ENCODE measurements around the gene SPRY4. TPM values are rescaled to one million over a fixed set of nuclear protein-coding genes. Genes with fewer than 3 reads are reported as not detected.

The SPRY4 gene
- total RNA-seq, 6 donors from 2014 or later: 30.4 to 81.2 (median 43.3) TPM

DNA sequence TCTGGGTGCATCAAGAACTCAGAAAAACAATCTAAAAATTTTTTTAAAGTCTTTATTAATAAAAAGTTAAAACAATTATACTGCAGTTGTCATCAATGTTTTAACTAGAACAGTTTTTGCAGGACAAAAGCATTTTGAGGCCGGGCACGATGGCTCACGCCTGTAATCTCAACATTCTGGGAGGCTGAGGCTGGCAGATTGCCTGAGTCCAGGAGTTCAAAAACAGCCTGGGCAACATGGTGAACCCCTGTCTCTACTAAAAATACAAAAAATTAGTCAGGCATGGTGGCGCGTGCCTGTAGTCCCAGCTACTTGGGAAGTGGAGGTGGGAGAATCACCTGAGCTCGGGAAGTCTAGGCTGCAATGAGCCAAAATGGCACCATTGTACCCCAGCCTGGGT, 5.2 kb upstream of the SPRY4 start:
- WGBS, 2 donors: 93 to 96% methylated on average over 6 of the region's 6 CpGs
- H3K4me3 ChIP-seq: no peak overlapping the region
- DNase-seq (no peak), ATAC-seq (ENCODE audit: low FRiP score in 2 of 2) (no peak)
- H3K4me1 ChIP-seq: peaks cover 7 to 29% (median 18%) of the 10 kb centered on the region in 4 donors
- no peaks in the 10 kb centered on the region for H3K36me3 ChIP-seq
- no peak for TF ChIP-seq POLR2AphosphoS5 (IDR thresholded peaks at IDR 0.05)
- no peak for TF ChIP-seq EP300 (IDR thresholded peaks at IDR 0.05)
- no peak for TF ChIP-seq POLR2A (IDR thresholded peaks at IDR 0.05)
- TF ChIP-seq, protein P1, sequence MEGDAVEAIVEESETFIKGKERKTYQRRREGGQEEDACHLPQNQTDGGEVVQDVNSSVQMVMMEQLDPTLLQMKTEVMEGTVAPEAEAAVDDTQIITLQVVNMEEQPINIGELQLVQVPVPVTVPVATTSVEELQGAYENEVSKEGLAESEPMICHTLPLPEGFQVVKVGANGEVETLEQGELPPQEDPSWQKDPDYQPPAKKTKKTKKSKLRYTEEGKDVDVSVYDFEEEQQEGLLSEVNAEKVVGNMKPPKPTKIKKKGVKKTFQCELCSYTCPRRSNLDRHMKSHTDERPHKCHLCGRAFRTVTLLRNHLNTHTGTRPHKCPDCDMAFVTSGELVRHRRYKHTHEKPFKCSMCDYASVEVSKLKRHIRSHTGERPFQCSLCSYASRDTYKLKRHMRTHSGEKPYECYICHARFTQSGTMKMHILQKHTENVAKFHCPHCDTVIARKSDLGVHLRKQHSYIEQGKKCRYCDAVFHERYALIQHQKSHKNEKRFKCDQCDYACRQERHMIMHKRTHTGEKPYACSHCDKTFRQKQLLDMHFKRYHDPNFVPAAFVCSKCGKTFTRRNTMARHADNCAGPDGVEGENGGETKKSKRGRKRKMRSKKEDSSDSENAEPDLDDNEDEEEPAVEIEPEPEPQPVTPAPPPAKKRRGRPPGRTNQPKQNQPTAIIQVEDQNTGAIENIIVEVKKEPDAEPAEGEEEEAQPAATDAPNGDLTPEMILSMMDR (IDR thresholded peaks at IDR 0.05): no peak
- no peaks in the 10 kb centered on the region for H3K9me3 ChIP-seq
- H3K27ac ChIP-seq: no peak overlapping the region
- peaks cover 0 to 6% (median 0%) of the 10 kb centered on the region in 4 donors for H3K27me3 ChIP-seq

DNA sequence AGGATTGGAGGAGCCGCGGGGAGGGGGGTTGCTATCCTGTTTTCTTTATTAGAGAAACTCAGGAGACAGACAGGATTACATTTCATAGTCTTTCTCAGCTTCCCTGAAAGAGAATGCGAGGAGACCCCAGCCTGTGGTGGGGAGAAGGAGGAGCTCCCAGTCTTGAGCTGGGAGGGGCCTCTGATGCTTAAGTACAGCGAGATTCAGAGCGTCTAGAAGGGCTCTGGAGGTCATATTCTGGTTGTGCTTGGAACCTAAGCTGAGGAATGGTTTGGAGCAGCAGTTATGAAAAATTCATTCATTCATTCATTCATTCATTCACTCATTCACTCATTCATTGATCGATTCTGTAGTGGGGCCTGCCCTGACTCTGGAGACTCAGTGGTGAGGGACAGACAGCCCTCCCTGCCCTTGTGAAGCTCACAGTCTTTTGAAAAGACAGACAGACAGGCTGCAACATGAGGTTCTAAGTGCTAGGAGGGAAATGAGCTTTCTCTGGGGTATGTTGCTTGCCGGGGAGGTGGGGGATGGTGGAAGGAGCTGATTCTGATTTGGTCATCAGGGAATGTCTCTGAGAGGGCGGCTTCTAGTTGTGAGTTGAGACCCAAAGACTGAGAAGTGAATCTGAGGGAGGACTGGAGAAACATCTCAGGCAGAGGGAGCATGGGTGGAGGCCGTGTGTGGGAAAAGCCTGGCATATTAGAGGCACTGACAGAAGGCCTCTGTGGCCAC, 2.5 kb upstream of the SPRY4 start:
- Histone ChIP-seq H3K36me3 (no peaks in the 10 kb centered on the region), H3K4me3 (no peak overlapping the region), H3K27me3 (peaks cover 0 to 11% (median 0%) of the 10 kb centered on the region in 4 donors), H3K27ac (peak overlapping the region in 3 of 4 donors; percentile 92 to 95 (median 94)), H3K9me3 (no peaks in the 10 kb centered on the region), H3K4me1 (peaks cover 18 to 30% (median 24%) of the 10 kb centered on the region in 4 donors)
- 63 to 70% methylated on average over 9 of the region's 9 CpGs for WGBS, 2 donors
- no peak for ATAC-seq (ENCODE audit: low FRiP score in 2 of 2)
- no peak for DNase-seq
- TF ChIP-seq EP300 (IDR thresholded peaks at IDR 0.05) (no peak), POLR2AphosphoS5 (IDR thresholded peaks at IDR 0.05) (no peak), POLR2A (IDR thresholded peaks at IDR 0.05) (no peak)
- TF ChIP-seq, protein P1 (IDR thresholded peaks at IDR 0.05): no peak

DNA sequence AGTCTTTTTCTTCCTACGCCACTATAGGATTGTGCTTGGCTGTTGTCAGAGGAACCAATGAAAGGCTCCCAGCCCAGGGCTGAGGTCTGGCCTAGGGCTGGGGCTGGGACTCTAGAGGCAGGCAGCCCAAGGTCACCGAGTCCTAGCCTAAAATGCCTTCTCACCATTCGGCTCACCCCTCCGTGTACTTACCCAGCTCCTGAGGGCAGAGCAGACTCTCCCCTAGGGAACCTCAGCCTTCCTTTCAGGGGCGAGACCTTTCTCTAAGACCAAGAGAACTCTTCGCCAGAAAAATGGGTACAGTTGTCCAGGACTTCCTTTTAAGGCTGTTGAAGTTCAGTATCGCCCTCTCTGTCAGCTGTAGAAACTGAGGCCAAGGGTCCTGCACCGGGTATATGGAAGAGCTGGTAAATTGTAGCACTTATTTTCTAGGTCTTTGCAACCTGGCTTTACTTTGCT, 1.7 kb upstream of the SPRY4 start:
- no peak for DNase-seq
- WGBS, 2 donors: 63 to 72% methylated on average over 6 to 8 of the region's 8 CpGs
- Histone ChIP-seq H3K36me3 (no peaks in the 10 kb centered on the region), H3K27ac (peak overlapping the region; percentile 92 to 95 (median 94)), H3K27me3 (peaks cover 0 to 11% (median 0%) of the 10 kb centered on the region in 4 donors), H3K4me3 (peak overlapping the region in 3 of 4 donors; percentile 69 to 81 (median 81)), H3K4me1 (peaks cover 21 to 38% (median 29%) of the 10 kb centered on the region in 4 donors), H3K9me3 (no peaks in the 10 kb centered on the region)
- TF ChIP-seq EP300 (IDR thresholded peaks at IDR 0.05) (no peak), POLR2AphosphoS5 (IDR thresholded peaks at IDR 0.05) (no peak), POLR2A (IDR thresholded peaks at IDR 0.05) (no peak)
- TF ChIP-seq, protein P1 (IDR thresholded peaks at IDR 0.05): no peak
- no peak for ATAC-seq (ENCODE audit: low FRiP score in 2 of 2)

DNA sequence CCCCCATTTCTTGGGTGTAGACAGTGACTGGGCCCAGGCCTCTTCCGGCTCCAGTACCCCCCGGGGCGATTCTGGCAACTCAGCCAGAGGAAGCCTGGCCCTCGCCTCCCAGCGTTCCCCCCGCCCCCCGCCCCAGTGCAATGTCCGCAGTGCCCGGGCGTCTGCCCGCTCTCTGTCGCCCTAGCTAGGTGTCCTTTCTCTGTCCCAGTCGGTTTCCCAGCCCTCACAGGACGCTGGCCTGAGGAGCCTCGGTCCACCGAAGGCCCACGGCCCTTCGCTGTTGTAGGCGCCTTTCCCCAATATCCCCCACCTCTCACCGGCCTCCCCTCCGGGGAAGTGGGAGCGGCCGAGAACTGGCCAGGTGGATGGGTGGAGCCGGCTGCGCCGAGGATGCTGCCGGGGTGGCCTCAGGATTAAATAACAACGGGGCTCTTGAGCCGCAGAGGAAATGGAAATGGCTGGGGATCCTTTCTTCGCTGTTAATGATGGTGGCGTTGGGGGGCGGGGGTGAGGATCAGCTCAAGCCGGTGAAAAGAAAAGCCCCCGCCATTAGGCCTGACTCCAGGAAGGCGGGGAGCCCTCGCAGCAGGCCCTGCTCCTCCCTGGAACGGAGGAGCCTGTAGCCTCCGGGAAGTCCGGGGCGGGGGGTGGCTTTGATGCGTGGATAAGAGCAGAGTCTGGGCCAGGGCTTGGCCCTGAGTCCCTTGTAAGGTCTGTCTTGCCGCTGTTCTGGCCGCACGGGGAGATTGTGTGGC, 1.1 kb upstream of the SPRY4 start:
- DNase-seq (peak; percentile 62 to 86), ATAC-seq (ENCODE audit: low FRiP score in 2 of 2) (peak; percentile 6 to 13)
- Histone ChIP-seq H3K27me3 (peaks cover 0 to 11% (median 0%) of the 10 kb centered on the region in 4 donors), H3K27ac (peak overlapping the region; percentile 92 to 95 (median 94)), H3K9me3 (no peaks in the 10 kb centered on the region), H3K4me1 (peaks cover 24 to 43% (median 32%) of the 10 kb centered on the region in 4 donors), H3K4me3 (peak overlapping the region; percentile 50 to 81 (median 75)), H3K36me3 (no peaks in the 10 kb centered on the region)
- TF ChIP-seq EP300 (IDR thresholded peaks at IDR 0.05): no peak
- TF ChIP-seq POLR2A (IDR thresholded peaks at IDR 0.05): peak in 1 of 4 donors; percentile 14
- TF ChIP-seq, protein P1 (IDR thresholded peaks at IDR 0.05): no peak
- TF ChIP-seq POLR2AphosphoS5 (IDR thresholded peaks at IDR 0.05): peak in 1 of 2 donors; percentile 17
- WGBS, 2 donors: 3 to 4% methylated on average over 19 to 35 of the region's 44 CpGs

All from upper lobe of left lung (tissue), 6 donors.